ENCODE measurements around the gene PSD. TPM values are rescaled to one million over a fixed set of nuclear protein-coding genes. Genes with fewer than 3 reads are reported as not detected.

PSD gene
- total and polyA plus RNA-seq, 11 donors: 0.14 to 1.7 (median 0.84) TPM

DNA sequence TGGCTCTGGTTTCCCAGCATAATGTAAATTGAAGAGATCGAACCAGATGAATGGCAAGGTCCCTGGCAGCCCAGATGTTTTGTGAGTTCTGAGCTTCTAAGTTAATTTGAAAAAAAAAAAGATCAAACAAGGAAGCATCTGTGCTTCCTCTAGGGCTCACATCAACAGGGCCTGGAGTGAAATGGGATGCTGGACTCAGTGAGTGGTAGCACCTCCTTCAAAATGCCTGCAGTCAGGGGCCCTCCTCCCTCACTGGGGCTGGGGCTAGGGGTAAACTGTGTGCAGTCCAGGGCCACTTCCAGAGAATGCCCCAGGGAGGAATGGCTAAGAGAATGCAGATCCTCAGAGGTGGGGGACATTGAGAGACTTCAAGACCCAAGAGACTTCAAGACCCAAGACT lies 19.8 kb upstream of the PSD start:
- 29 to 93% (median 73%) methylated on average over 1 of the region's 1 CpG for WGBS, 4 donors
- no peak for DNase-seq

GRCh38 chr10:102437515-102437914 lies 18.9 kb upstream of the PSD start:
- ATAC-seq (no peak), DNase-seq (no peak)
- no peak for TF ChIP-seq POLR2A (IDR thresholded peaks at IDR 0.05)
- no peak for TF ChIP-seq CTCF (IDR thresholded peaks at IDR 0.05)
- Histone ChIP-seq H3K4me1 (peaks cover 0 to 52% (median 1%) of the 10 kb centered on the region in 12 donors), H3K36me3 (no peaks in the 10 kb centered on the region), H3K4me3 (peak overlapping the region in 1 of 12 donors; percentile 57), H3K27ac (no peak overlapping the region), H3K27me3 (peaks cover 0 to 12% (median 0%) of the 10 kb centered on the region in 9 donors), H3K9me3 (no peaks in the 10 kb centered on the region)
- 94 to 98% (median 95%) methylated on average over 3 of the region's 3 CpGs for WGBS, 4 donors
- intact Hi-C loops (cut with DNase I): no loop called here

More for the DNA sequence above, 19.8 kb upstream of the PSD start:
- no peaks in the 10 kb centered on the region for H3K9me3 ChIP-seq
- intact Hi-C loops (cut with DNase I): no loop called here
- no peaks in the 10 kb centered on the region for H3K36me3 ChIP-seq
- peaks cover 0 to 12% (median 0%) of the 10 kb centered on the region in 9 donors for H3K27me3 ChIP-seq
- no peak overlapping the region for H3K4me3 ChIP-seq
- no peak overlapping the region for H3K27ac ChIP-seq
- ATAC-seq: no peak
- TF ChIP-seq POLR2A (IDR thresholded peaks at IDR 0.05) (no peak), CTCF (IDR thresholded peaks at IDR 0.05) (no peak)
- H3K4me1 ChIP-seq: peaks cover 0 to 47% (median 0%) of the 10 kb centered on the region in 12 donors

DNA sequence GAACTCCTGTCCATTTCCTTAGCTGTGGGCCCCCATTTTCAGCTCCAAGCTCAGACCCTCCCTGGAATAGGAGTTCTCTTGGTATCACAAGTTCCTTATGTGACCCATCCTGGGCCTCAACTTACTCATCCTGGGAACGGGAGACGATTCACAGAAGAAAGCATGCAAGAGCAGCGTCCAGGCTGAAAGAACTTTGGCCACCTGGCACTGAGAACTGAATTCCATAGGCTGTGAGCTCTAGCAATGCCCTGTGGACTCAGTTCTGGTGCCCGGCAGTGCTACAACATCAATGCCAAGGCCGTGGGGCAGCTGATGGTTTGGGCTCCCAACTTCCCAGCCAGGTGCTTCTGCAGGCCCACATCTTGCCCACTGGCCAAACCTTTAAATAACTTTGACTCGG lies 17.7 kb upstream of the PSD start:
- H3K27ac ChIP-seq: peak overlapping the region in 1 of 12 donors; percentile 89
- ATAC-seq (no peak), DNase-seq (no peak)
- H3K4me1 ChIP-seq: peaks cover 0 to 59% (median 10%) of the 10 kb centered on the region in 12 donors
- H3K9me3 ChIP-seq: no peaks in the 10 kb centered on the region
- TF ChIP-seq CTCF (IDR thresholded peaks at IDR 0.05) (no peak), POLR2A (IDR thresholded peaks at IDR 0.05) (no peak)
- WGBS, 4 donors: 73 to 83% (median 78%) methylated on average over 6 of the region's 6 CpGs
- peaks cover 0 to 12% (median 0%) of the 10 kb centered on the region in 9 donors for H3K27me3 ChIP-seq
- H3K4me3 ChIP-seq: peak overlapping the region in 3 of 12 donors; percentile 10 to 57 (median 38)
- intact Hi-C loops (cut with DNase I): no loop called here
- no peaks in the 10 kb centered on the region for H3K36me3 ChIP-seq

DNA sequence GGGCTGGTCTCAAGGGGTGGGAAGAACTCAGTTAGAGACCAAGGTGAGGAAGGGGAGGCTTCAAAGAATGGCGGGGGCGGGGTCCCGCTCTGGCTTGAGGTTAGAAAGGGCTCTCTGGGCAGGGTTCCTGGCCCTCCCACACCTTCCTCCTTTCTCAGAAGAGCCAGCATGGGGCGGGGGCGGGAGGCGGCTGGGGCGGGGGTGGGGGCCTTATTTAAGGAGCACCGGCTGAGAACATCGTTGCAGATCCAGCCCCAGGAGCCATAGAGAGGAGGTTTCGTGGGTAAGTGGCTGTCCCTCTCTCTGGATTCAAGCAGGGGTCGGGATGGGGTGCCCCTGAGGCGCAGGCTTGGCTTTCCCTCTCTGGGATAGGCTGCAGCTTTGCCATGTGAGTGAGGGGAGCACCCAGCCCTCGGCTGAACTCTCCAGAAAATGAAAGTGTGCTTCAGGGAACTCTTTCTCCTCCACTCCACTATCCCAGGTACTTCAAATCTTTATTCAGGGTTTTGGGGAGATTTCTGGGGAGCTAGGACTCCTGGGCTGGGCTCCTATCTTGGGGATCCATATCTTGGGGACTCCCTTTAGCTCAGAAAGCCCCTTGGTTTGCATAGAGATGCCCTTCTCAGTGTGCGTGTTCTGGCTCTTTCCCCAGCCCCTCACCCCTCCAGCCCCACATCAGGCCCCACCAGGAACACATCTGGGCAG lies 17.1 kb upstream of the PSD start:
- H3K27me3 ChIP-seq: peaks cover 0 to 12% (median 0%) of the 10 kb centered on the region in 9 donors
- intact Hi-C loops (cut with DNase I): no loop called here
- peak overlapping the region in 4 of 12 donors; percentile 6 to 89 (median 33) for H3K27ac ChIP-seq

More for the DNA sequence above, 17.1 kb upstream of the PSD start:
- 10 to 22% (median 15%) methylated on average over 8 to 14 of the region's 14 CpGs for whole genome bisulfite sequencing, 4 donors
- Histone ChIP-seq H3K4me1 (peaks cover 0 to 64% (median 12%) of the 10 kb centered on the region in 12 donors), H3K4me3 (peak overlapping the region in 8 of 12 donors; percentile 0 to 57 (median 32)), H3K9me3 (no peaks in the 10 kb centered on the region), H3K36me3 (no peaks in the 10 kb centered on the region)
- no peak for DNase-seq
- no peak for ATAC-seq
- TF ChIP-seq POLR2A (IDR thresholded peaks at IDR 0.05): no peak
- no peak for TF ChIP-seq CTCF (IDR thresholded peaks at IDR 0.05)
